T47D (cell line): ENCODE measurements around the gene RNF135.
"Not testable (repeated sequence)": the region's sequence is repeated elsewhere in the genome, so short reads cannot be mapped to it uniquely, and the experiment has no call there.

Source experiments
- DNase-seq, 2 experiments: peaks; one replicate each; pipeline versions ENCODE4 v3.0.0 to v3.0.0-alpha.2; 2011 to 2012; ENCODE audit warnings: low read depth in 1 of 2, low spot score in 1 of 2
- JUND ChIP-seq: IDR thresholded peaks from 2 replicates; pipeline ENCODE4 v1.6.1; 2012; ENCODE audit warnings: low read depth
- in situ Hi-C: cut with HindIII; loops from 2 replicates; pipeline ENCODE4 v1.10.0; 2016; ENCODE audit warnings: low sequenced_read_pairs, low pct_unique_long_range_greater_than_20kb

The RNF135 gene

GRCh38 chr17:31015639-31016038 is 44.8 kb downstream of the RNF135 start:
- in situ Hi-C loops, result no loop called here
- DNase-seq, result peak in 1 of 2 experiments; percentile 64
- TF ChIP-seq JUND, result no peak

DNA sequence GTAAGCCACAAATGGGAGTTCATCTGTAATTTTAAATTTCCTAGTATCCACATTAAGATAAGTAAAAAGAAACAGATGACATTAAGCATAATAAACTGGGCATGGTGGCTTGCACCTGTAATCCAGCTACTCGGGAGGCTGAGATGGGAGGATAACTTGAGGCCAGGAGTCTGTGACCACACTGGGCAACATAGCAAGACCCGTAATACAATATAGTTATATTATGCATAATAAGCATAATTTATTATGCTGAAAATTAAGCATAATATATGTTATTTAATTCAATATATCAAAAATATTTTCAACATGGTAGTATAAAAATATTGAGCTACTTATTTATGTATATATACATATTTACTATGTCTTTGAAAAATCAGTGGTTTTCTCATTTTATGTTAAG is 48.2 kb downstream of the RNF135 start:
- no peak for TF ChIP-seq JUND
- no peak for DNase-seq
- in situ Hi-C loops, result no loop called here

- in situ Hi-C loops, DNase-seq: not testable (repeated sequence)
These were observed 52.3 kb downstream of the RNF135 start for GRCh38 chr17:31023171-31023570.

DNA sequence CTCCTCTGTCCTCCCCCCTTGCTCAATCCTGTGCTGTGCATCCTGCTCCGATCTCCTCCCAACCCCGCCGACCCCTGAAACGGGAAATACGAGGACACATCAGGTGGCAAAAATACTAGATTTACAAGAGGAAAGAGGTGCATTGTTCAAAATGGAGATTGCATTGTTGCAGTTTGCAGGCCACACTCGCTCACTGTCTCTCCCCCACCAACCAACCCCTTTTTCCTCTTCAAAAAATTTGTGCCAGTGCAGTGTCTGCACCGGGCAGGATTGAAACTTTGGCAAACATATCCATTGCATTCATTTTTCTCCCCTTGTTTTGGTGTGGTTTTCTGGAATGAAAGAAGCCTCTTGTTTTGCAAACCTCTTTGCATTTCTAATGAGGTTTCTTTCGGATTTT is 61.0 kb downstream of the RNF135 start:
- no peak for DNase-seq
- in situ Hi-C loops, result no loop called here
- TF ChIP-seq JUND, result no peak

DNA sequence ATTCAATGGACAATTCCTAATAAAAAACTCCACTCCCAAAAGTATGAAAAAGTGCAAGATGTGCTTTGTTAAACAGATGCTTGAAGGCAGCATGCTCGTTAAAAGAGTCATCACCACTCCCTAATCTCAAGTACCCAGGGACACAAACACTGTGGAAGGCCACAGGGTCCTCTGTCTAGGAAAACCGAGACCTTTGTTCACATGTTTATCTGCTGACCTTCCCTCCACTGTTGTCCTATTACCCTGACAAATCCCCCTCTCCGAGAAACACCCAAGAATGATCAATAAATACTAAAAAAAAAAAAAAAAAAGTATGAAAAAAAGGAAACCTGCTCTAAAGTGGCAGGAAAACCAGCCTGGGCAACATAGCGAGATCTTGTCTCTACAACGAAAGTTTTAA is 64.8 kb downstream of the RNF135 start:
- DNase-seq, in situ Hi-C loops: not testable (repeated sequence)

DNA sequence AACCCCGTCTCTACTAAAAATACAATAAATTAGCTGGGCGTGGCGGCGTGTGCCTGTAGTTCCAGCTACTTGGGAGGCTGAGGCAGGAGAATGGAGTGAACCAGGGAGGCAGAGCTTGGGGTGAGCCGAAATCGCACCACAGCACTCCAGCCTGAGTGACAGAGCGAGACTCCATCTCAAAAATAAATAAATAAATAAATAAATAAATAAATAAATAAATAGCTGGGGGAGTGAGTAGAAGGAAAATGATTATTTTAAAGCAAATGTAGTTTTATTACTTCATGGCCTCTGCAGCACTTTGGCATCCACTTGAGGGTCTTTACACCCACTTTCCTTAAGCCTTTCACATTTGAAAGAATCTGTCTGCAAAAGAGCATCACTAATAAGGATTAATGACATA is 70.0 kb downstream of the RNF135 start:
- DNase-seq, in situ Hi-C loops: not testable (repeated sequence)

DNA sequence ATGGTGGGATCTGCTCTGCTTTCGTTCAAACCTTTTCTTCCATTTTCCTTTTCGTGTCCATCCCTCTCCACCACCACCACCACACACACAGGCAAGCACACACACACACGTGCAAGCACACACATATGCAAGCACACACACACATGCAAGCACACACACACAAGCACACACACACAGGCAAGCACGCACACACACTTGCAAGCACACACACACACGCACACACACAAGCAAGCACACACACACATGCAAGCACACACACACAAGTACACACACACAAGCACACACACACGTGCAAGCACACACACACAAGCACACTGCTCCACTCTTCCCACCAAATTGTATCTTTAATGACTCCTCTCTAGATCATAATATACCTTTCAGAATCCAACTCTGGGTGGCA is 71.5 kb downstream of the RNF135 start:
- DNase-seq, in situ Hi-C loops: not testable (repeated sequence)

GRCh38 chr17:31046856-31047425 is 76.1 kb downstream of the RNF135 start:
- in situ Hi-C loops, DNase-seq: not testable (repeated sequence)

GRCh38 chr17:31048142-31048541 is 77.3 kb downstream of the RNF135 start:
- DNase-seq, result no peak
- in situ Hi-C loops, result no loop called here
- TF ChIP-seq JUND, result no peak

DNA sequence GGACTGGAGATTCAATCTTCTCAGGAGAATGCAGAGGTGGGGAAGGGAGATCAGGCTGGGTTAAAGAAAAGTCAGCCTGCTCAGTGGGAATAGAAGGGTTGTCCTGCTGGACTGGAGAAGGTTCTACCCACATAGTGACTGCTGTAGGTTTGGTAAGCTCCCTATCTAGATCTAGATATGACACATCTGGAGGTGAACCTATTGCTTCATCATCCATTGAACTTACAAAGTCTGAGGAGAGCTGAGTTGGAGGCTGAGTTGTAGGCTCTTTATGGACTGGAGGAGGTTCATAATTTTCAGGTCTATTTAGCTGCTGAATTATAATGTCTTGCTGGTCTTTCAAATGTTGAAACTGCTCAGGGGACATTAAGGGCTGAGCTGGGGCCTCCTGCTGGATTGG is 77.9 kb downstream of the RNF135 start:
- in situ Hi-C loops, result no loop called here
- TF ChIP-seq JUND, result no peak
- no peak for DNase-seq
